Measurements from ENCODE around the gene LONP1.

Gene LONP1

GRCh38 chr19:5677136-5677535 is 42.8 kb downstream of the LONP1 start:
- no peak for DNase-seq

DNA sequence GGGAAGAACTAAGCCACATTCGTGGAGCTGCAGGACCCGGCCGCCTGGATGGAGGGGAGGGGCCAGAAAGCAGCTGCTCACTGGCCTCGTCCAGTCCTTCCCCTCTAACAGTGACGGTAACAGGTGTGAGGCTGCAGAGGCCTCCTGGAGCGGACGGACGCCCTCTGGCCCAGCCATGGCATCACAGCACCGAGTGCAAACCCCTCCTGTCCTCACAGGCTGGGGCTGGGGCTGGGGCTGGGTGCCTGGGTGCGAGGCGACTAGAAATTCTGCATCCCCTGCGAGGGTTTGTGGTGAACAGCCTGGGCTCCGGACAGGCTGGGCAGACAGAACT is 43.2 kb downstream of the LONP1 start:
- no peak for DNase-seq

- DNase-seq: no peak
Observed at GRCh38 chr19:5676105-5676771, 43.7 kb downstream of the LONP1 start.

DNA sequence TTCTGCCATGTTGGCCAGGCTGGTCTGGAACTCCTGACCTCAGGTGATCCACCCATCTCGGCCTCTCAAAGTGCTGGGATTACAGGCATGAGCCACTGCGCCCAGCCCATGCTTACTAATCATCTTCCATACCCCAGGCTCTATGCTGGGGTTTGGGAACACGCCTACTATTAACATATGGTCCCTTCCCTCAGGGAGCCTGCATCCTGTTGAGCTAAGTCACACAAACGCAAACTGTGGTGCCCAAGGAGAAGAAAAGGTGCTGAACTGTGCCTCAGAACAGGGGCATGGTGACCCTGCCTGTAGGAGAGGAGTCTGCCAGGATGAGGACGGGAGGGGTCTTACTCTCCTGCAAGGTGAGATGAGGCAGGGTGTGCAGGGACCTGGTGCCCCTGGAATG is 45.2 kb downstream of the LONP1 start:
- DNase-seq: no peak

DNA sequence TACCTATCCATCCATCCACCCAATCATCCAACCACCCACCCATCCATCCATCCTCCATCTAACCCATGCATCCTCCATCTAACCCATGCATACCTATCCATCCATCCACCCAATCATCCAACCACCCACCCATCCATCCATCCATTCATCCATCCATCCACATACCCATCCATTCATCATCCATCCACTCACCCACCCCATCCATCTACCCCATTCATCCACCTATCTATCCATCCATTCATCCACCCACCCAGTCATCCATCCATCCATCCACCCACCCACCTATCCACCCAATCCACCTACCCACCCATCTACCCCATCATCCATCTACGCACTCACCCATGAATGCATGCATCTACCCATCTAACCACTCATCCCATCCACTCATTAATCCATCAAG is 46.2 kb downstream of the LONP1 start:
- no peak for DNase-seq

GRCh38 chr19:5672708-5673459 is 47.1 kb downstream of the LONP1 start:
- no peak for DNase-seq

DNA sequence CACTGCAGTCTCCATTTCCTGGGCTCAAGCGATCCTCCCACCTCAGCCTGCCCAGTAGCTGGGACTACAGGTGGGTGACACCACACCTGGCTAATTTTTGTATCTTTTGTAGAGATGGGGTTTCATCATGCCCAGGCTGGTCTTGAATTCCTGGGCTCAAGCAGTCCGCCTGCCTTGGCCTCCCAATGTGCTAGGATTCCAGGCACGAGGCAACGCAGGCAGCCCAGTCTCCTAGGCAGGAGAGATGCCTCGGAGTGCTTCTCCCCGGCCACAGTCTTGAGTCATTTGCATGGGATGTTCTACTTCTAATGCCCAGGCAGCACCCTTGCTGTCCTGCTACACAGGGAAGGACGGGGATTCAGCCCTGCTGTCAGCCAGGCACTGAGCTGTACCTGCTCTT is 48.3 kb downstream of the LONP1 start:
- DNase-seq: no peak

DNA sequence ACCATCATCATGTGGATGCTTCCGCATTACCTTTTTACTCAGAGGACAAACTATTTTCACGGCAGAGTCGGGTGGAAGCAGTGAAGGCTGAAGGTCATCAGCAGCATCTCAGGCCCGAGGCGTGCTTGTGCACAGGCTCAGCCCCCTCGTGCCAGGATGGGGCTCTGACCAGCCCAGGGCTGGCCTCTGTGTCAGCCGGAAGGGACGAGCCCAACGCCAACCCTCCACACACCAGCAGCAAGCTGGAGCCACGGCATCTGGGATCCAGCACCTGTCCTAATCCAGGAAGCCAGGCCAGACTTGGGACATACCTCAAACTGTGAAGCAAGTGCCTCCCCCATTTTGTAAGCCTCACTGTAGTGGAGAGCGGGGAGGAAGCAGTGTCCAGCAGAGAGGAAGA is 50.7 kb downstream of the LONP1 start:
- no peak for DNase-seq

- DNase-seq: no peak
Observed at GRCh38 chr19:5667751-5668271, 52.1 kb downstream of the LONP1 start.

- no peak for DNase-seq
Observed at GRCh38 chr19:5666921-5667610, 52.9 kb downstream of the LONP1 start.

- DNase-seq: no peak
Observed at GRCh38 chr19:5665781-5666513, 54.0 kb downstream of the LONP1 start.

DNA sequence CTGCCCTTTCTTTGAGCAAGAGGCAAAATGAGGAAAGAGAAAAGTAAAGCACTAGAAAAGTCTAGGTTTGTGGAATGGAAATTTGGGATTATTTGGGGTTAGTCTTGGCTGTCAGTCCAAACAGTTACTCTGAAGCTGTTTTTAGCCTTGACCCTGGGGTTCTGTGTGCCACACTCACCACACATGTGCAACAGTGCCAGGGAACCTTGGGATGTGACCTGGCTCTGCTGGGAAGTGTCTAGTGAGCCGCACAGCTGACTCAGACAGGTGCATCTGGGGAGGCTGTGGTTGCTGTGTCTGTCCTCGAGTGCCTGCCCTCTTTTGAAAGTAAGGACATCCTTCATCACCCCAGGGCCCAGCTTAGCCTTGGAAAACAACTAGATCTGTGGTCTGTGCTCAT is 55.4 kb downstream of the LONP1 start:
- DNase-seq: no peak

GRCh38 chr19:5663904-5664303 is 56.0 kb downstream of the LONP1 start:
- DNase-seq: no peak

DNA sequence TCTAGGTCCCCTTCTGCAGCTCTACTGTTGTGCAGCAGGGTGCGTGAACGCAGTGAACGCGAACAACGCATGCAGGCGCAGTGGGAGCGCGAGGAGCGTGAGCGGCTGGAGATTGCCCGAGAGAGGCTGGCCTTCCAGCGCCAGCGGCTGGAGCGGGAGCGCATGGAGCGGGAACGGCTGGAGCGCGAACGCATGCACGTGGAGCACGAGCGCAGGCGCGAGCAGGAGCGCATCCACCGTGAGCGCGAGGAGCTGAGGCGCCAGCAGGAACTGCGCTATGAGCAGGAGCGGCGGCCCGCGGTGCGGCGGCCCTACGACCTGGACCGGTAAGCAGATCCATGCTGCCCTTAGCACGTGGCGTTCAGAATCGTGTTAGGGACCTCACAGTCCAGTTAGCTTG is 58.5 kb downstream of the LONP1 start:
- DNase-seq: no peak

- no peak for DNase-seq
Observed at GRCh38 chr19:5655412-5655811, 64.5 kb downstream of the LONP1 start.

GRCh38 chr19:5654931-5655330 is 65.0 kb downstream of the LONP1 start:
- DNase-seq: no peak

- no peak for DNase-seq
Observed at GRCh38 chr19:5652261-5652660, 67.7 kb downstream of the LONP1 start.

DNA sequence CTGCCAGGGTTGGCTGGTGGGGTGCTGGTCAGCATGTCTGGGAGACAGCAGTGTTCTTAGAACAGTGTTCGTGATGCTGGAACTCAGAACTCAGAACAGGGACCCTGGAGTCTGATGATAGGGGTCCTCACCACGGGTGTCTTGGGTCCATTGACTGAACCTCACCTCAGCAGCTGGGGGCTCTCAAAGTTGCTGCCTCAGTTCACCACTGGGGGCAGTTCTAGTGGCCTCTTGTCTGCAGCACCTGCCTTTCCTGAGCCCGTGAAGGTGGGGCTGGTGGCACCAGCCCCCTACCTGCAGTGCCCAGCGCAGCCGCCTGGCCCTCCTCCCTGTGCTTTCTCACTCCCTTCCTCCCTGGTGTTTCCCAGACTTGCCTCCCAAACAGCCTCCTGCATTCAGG is 68.6 kb downstream of the LONP1 start:
- DNase-seq: no peak

DNA sequence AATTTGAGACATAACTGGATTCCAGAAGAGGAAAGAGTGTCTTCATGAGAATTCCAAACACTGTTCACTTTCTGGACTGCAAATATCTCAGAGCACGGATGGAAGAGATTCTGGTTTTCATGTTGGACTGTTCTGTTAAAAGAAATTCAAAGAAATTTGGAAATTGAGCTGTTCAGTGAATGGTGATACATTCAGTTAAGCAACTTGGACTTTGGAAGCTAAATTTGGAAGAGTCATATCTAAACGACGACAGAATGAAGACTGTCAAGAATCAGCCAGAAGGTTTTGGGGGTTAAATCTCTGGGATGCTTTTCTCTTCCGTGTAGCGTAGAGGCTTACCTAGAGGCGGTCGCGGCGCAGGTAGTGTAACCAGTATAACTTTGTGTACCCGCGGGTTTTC is 71.5 kb downstream of the LONP1 start:
- no peak for DNase-seq

DNA sequence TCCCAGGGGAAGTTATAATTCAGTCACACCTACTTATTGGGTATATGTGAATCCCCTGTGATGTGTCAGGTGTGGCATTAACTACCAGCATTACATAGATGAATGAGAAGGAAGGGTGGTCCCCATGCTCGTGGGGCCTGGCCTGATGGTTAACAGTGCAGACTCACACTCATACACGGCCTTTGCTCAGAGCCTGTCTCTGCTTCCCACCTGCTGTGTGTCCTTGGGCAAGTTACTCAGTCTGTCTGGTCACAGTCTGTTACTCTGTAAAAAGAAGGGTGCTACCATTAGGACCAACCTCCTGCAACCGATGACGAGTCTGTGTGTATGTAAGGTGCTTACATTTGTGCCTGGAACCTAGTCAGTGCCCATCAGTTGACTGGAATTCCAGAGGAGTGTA is 73.2 kb downstream of the LONP1 start:
- DNase-seq: no peak

DNA sequence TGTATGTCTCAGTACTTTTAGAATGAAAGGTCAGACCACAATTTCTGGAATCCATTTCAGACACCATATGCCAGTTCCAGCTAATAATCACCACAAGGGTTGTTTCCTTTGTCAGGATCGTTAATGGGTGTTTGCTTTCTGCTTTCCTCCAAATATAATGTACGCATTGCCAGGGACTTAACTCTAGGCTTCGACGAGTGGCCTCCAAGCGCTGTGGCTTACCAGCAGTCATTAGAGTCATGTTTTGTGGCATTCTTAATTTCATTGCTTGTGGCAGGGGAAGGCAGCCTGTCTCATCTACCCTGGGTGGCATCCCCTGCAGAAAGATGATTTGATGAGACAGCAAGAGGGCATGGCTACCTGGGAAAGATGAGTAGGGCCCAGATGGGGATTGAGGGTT is 74.5 kb downstream of the LONP1 start:
- no peak for DNase-seq

DNA sequence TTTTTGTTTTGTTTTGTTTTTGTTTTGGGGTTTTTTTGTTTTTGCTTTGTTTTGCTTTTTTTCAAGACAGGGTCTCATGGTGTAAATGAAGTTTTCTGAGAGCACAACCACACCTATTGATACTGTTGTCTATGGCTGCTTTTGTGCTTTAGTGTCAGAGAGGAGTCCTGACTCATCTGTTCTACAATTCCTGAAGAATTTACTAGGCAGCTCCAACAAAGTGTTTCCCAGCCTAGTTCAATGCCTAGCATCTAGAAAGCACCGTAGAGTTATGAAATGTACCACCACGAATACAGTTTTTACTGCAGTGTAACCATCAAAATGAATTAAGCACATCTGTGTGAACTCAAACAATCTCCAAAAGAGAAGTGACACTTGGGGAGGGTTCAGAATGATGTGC is 75.9 kb downstream of the LONP1 start:
- DNase-seq: no peak

DNA sequence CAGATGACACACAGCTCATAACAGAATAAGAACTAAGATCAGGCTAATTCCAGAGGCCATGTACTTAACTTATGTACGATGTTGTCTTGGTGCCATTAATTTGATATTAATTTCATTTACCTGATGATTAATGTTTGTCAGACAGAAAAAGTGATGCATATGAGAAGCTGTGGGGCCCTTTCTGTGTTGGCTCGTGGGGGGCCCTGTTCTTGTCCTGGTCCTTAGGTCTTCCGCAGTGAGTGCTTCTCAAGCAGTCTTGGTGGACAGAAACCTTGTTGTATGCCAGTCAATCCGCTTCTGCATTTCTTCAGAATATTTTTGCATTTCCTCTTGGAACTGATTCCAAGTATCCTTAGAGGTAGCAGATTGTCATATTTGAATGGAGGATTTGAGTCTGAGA is 76.9 kb downstream of the LONP1 start:
- DNase-seq: no peak

All from stimulated activated CD4-positive, alpha-beta T cell treated with anti-CD3 and anti-CD28 coated beads, Interleukin-4, amount 100 ng/mL, for 1 hour (primary cell).